GM19438 (cell line): ENCODE data around the gene CYP39A1.
"Not testable (repeated sequence)": the region's sequence is repeated elsewhere in the genome, so short reads cannot be mapped to it uniquely, and the experiment has no call there.

Source experiments
- ATAC-seq: cut with Tn5 transposase; IDR thresholded peaks from one replicate; pipeline ENCODE4 v1.9.1; 2021; ENCODE audit warnings: low read depth; ENCODE audit not compliant: unreplicated experiment

The CYP39A1 gene

DNA sequence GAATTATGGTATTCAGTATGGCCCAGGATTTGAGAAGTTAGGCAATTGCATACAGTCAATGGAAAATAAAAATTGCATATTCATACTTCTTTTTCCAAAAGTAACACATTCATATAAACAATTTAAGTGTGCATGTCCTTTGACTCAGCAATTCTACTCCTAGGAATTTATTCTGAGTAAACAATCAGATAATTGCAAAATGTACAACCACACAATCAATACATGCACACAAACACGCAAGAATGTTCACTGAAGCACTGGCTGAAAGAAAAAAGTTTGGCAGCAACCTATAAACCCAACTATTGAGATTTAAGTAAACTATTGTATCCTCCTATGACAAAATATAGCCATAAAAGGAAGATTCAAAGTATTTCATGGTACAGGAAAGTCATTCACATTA lies 1.6 kb downstream of the CYP39A1 start:
- ATAC-seq = no peak

DNA sequence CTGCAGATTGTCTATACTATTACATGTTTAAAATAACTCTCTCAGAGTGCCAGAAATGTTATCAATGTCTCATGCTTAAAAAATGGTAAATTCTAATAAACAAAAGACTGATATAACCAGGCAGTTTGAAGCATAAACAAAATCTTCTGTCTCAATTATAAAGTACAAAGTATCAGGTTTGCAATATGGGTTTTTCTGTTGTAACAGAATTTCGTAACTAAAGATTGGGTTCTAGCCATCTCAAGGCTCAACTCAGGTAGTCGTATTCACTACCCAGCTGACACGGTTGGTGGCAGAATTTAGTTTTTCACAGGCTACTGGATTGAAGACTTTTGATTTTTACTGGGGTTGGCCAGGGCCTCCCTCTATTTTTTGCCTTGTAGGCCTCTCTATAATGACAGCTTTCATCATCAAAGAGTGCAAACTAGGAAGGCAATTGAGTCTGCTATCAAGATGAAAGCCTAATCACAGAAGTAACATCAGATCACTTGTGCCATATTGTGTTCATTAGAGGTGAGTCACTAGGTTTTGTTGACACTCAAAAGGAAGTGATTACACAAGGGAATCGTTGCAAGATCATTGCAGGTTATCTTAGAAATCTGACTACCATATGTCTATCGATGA lies 3.6 kb downstream of the CYP39A1 start:
- ATAC-seq = no peak

- not testable (repeated sequence) for ATAC-seq
Measured at GRCh38 chr6:46648108-46648507, 4.5 kb downstream of the CYP39A1 start.

DNA sequence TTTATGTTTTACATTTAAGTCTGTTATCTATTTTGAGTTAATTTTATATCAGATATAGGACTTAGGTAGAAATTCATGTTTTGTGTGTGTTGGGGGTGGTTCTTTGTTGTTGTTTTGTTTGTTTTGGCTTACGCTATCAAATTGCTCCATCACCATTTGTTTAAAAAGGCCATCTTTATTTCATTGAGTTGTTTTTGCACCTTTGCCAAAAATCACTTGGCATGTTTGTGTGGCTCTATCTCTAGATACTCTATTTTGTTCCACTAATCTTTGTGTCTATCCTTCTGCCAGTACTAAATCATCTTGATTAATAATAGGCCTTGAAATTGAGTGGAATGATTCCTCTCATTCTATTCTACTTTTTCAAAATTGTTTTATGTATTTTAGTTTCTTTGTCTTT lies 7.4 kb downstream of the CYP39A1 start:
- ATAC-seq = no peak

GRCh38 chr6:46642928-46643751 lies 9.5 kb downstream of the CYP39A1 start:
- ATAC-seq = no peak

GRCh38 chr6:46638650-46639049 lies 14.0 kb downstream of the CYP39A1 start:
- no peak for ATAC-seq

- no peak for ATAC-seq
Measured at GRCh38 chr6:46637933-46638332, 14.7 kb downstream of the CYP39A1 start.

DNA sequence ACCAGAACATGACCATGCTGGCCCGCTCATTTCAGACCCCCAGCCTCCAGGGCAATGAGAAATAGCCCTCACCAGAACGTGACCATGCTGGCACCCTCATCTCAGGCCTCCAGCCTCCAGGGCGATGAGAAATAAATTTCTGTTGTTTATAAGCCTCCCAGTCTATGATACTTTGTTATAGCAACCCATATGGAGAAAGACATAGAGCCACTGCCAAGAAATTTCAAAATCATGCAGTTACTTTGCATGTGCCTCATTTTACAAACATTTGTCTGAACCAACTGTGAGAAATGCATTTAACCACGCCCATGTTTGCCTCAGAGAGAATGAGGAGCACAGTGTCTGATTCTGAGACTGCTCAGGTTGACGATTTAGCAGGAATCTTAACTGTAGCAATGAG lies 15.5 kb downstream of the CYP39A1 start:
- ATAC-seq = no peak

DNA sequence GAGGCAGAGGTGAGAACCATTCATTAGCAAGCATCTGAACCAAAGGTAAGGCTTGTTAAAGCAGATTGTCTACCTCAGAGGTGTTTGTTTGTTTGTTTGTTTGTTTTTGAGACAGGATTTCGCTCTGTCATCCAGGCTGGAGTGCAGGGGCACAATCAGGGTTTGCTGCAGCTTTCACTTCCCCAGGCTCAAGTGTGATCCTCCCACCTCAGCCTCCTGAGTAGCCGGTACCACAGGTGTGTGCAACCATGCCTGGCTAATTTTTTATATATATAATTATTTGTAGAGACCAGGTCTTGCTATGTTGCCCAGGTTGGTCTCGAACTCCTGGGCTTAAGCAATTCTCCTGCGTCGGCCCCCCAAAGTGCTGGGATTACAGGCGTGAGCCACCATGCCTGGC lies 17.2 kb downstream of the CYP39A1 start:
- ATAC-seq = no peak

DNA sequence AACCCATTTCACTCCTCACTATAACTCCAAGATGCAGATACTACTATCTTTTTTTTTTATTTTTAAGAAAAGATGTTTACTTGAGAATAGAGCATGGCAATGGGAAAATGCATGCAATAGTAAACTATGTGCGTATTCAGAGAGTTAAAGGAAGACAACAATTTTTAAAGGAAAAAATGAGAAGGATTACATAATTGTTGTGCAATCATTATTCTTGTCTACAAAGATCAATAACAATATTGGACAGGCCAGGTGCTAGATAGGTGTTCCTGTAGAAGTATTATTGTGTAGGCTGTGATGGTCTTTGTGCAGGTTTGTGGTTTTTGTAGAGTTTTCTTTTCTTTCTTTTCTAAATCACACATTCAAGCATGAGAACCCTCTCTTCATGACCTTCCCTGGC lies 20.6 kb downstream of the CYP39A1 start:
- ATAC-seq = no peak

DNA sequence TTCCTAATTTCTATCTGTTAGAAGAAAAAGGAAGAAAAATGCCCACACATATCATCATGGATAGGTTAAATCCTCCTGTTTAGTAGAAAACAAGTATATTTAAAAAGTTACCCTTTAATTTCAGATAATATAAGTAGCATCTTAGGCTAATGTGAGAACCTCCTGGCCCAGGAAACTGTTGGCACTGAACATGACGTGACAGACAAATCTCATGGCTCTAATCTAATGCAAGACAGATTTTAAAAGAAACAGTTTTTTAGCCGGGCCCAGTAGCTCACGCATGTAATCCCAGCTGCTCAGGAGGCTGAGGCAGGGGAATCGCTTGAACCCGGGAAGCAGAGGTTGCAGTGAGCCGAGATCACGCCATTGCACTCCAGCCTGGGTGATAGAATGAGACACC lies 22.9 kb downstream of the CYP39A1 start:
- ATAC-seq = no peak

GRCh38 chr6:46628976-46629375 lies 23.6 kb downstream of the CYP39A1 start:
- ATAC-seq = no peak

GRCh38 chr6:46628498-46628897 lies 24.1 kb downstream of the CYP39A1 start:
- ATAC-seq = no peak

- ATAC-seq = no peak
Measured at GRCh38 chr6:46626976-46627375, 25.6 kb downstream of the CYP39A1 start.

DNA sequence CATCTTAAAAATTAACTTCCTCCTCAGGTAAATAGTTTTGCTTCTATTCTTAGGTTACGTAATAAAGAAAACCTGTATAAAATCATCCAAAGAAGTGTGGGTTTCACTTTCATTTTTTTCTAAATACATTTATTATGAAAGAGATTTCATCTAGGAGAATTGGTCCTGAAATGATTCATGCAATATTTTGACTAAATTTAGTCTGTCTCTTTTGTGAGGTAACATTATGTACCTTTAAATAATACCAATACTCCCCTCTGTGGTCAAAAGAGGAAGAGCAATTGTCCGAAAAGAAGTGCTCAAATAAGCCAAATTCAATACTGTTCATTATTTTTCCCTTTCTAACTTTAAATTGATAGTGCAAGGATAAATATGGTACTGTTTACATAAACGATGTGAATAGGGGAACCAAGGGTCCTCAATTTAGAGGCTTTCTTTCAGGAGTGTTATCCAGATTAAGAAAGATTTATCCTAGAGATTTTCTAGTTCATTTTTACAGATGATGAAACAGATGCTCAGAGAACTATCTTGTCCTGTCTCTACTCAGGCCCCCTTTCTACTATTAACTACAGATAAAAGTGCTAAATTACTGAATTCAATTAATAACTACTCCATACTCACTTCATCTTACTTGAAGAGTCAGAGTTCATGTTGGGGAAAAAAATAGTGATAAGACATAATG lies 26.2 kb downstream of the CYP39A1 start:
- no peak for ATAC-seq

DNA sequence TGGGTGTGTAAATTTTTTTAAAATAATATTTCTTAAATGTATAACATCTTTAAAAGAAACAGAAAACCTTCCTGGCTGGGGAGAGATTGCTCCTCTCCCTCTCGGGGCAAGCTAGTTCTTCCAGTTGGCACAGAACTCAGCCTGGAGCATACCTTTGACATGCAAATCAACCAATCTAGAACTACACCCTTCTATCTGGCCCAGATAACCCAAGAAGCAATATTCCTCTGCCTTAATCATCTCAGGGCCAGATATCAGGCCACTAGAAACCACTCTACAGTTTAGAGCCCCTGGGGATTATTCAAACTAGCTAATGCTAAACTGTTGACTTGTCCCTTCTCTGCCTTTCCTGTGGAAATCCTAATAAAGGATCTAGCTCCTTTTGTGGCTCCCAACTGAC lies 33.9 kb downstream of the CYP39A1 start:
- no peak for ATAC-seq

DNA sequence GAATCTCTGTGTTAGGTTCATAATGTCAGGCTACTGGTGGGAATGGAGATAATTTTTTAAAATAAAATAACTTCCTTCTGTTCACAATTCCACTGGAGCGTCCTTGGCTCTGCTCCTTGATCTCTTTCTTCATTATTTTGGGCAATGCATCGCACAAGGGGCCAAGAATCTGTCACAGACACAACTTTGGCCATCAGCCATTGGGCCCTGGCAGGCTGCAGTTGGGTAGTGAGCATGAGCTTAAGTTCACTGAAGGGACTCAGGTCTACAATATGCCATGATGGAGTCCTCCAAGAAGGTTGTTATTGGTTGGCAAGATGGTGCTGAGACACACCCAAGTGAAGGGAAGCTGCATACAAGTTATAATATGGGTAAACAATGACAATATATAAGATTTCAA lies 40.0 kb downstream of the CYP39A1 start:
- ATAC-seq = no peak

GRCh38 chr6:46610862-46611553 lies 41.6 kb downstream of the CYP39A1 start:
- ATAC-seq = no peak

- ATAC-seq = no peak
Measured at GRCh38 chr6:46606338-46606737, 46.3 kb downstream of the CYP39A1 start.

- no peak for ATAC-seq
Measured at GRCh38 chr6:46605091-46605797, 47.4 kb downstream of the CYP39A1 start.
